Stimulated activated naive B cell treated with anti-CD40 and anti-IgM and Interleukin-4, amounts not matched to agents 10 μg/mL and 1 μg/mL and 100 μg/mL, for 72 hours (primary cell): ENCODE measurements around the gene KCNK13.
"Not testable (repeated sequence)": the region's sequence is repeated elsewhere in the genome, so short reads cannot be mapped to it uniquely, and the experiment has no call there.

Source experiments
- ATAC-seq, 2 donors: fragments of 150-1000 bp; cut with Tn5 transposase; replicated peaks; 2 replicates each; pipeline ENCODE4 v1.10.0; 2021; ENCODE audit warnings: moderate library complexity in 1 of 2
- DNase-seq: peaks from one replicate; pipeline ENCODE4 v3.0.0; 2021
- H3K27ac Mint-ChIP-seq: one replicate; pipeline ENCODE4 v1.8.0; 2022; ENCODE audit warnings: mild to moderate bottlenecking, mixed read lengths
- H3K27me3 Mint-ChIP-seq, 2 donors: one replicate each; pipeline ENCODE4 v1.8.0; 2022; ENCODE audit warnings: mixed read lengths in 2 of 2
- H3K36me3 Mint-ChIP-seq, 2 donors: one replicate each; pipeline ENCODE4 v1.8.0; 2022; ENCODE audit warnings: mixed read lengths in 2 of 2, mild to moderate bottlenecking in 1 of 2
- H3K4me1 Mint-ChIP-seq, 2 donors: one replicate each; pipeline ENCODE4 v1.8.0; 2022; ENCODE audit warnings: mixed read lengths in 2 of 2, mild to moderate bottlenecking in 1 of 2
- H3K4me3 Mint-ChIP-seq, 2 donors: one replicate each; pipeline ENCODE4 v1.8.0; 2022; ENCODE audit warnings: mild to moderate bottlenecking in 2 of 2, mixed read lengths in 2 of 2, moderate library complexity in 1 of 2
- H3K9me3 Mint-ChIP-seq, 2 donors: one replicate each; pipeline ENCODE4 v1.8.0; 2022; ENCODE audit warnings: mixed read lengths in 2 of 2, mild to moderate bottlenecking in 1 of 2

Gene KCNK13

DNA sequence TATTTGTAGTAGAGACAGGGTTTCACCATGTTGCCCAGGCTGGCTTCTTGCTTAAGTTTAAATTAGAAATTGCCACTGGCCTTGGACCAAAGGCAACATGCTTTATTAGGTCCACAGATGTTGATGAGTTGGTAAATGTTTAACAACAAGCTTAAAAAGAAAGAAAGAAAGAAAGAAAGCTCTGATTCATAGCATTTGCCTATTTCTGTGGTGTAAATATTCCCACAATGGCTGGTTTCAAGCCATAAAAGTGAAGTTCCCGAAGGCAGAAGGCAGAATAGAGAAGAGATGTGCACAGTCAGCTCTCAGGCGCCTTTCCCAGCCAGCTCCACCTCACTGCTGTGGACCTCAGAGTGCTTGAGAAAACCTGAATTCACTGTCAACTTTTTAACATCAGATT, 26.4 kb downstream of the KCNK13 start:
- no peaks in the 10 kb centered on the region for H3K36me3 Mint-ChIP-seq
- ATAC-seq (no peak), DNase-seq (no peak)
- no peak overlapping the region for H3K27ac Mint-ChIP-seq
- H3K9me3 Mint-ChIP-seq, result peaks cover 0 to 7% of the 10 kb centered on the region in 2 donors
- H3K27me3 Mint-ChIP-seq, result peaks cover 24 to 33% of the 10 kb centered on the region in 2 donors
- H3K4me3 Mint-ChIP-seq, result no peak overlapping the region
- H3K4me1 Mint-ChIP-seq, result no peaks in the 10 kb centered on the region

DNA sequence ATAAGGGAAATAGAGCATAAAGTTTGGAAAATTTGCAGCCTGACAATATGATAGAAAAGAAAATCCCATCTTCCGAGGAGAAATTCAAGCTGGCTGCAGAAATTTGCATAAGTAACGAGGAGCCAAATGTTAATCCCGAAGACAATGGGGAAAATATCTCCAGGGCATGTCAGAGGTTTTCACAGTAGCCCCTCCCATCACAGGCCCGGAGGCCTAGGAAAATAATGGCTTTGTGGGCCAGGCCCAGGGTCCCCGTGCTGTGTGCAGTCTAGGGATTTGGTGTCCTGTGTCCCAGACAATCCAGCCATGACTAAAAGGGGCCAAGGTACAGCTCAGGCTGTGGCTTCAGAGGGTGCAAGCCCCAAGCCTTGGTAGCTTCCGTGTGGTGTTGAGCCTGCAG, 27.7 kb downstream of the KCNK13 start:
- H3K4me3 Mint-ChIP-seq, H3K27ac Mint-ChIP-seq, ATAC-seq: not testable (repeated sequence)

GRCh38 chr14:90091393-90091792, 29.6 kb downstream of the KCNK13 start:
- H3K27me3 Mint-ChIP-seq, result peaks cover 24 to 33% of the 10 kb centered on the region in 2 donors
- H3K36me3 Mint-ChIP-seq, result no peaks in the 10 kb centered on the region
- H3K4me1 Mint-ChIP-seq, result no peaks in the 10 kb centered on the region
- H3K4me3 Mint-ChIP-seq, result no peak overlapping the region
- no peak for ATAC-seq
- H3K9me3 Mint-ChIP-seq, result peaks cover 0 to 7% of the 10 kb centered on the region in 2 donors
- no peak overlapping the region for H3K27ac Mint-ChIP-seq
- no peak for DNase-seq

More for the DNA sequence above, 27.7 kb downstream of the KCNK13 start:
- not testable (repeated sequence) for H3K9me3 Mint-ChIP-seq, H3K36me3 Mint-ChIP-seq, H3K4me1 Mint-ChIP-seq, DNase-seq
- peaks cover 24 to 38% of the 10 kb centered on the region in 2 donors for H3K27me3 Mint-ChIP-seq

DNA sequence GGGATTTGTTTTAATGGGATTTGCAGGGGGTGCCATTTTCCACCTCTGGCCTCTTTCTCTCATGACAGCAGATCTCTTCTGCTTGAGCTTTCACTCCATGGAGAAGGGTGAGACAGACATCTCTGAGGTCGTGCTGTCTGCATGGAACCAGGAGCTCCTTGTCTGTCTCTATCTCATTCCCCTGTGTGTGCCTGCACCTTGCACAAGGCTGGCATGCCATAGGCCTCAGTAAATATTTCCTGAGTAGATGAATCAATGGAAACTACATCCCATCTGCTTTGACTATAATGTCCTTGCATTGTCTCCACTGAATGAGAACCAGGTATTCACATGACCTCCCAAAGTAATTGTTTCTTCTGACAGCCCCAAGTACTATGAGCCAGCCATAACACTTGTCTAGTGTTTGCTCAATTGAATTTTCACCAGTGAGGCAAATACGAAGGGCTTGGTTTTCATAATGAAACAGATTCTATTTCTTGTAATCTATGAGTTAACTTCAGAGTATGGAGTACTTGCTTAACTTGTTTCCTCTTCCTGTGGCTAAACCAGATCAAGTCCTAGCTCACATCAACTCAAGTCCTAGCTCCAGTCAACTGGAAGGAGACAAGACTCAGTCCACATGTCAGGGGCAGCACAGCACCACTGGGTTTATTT, 32.3 kb downstream of the KCNK13 start:
- Mint-ChIP-seq H3K27me3 (peaks cover 19 to 21% of the 10 kb centered on the region in 2 donors), H3K4me1 (no peaks in the 10 kb centered on the region), H3K27ac (no peak overlapping the region), H3K36me3 (no peaks in the 10 kb centered on the region), H3K9me3 (peaks cover 0 to 7% of the 10 kb centered on the region in 2 donors), H3K4me3 (no peak overlapping the region)
- ATAC-seq (no peak), DNase-seq (no peak)

GRCh38 chr14:90095096-90095495, 33.3 kb downstream of the KCNK13 start:
- Mint-ChIP-seq H3K27me3 (peaks cover 15 to 16% of the 10 kb centered on the region in 2 donors), H3K27ac (no peak overlapping the region), H3K4me1 (no peaks in the 10 kb centered on the region), H3K36me3 (no peaks in the 10 kb centered on the region), H3K4me3 (no peak overlapping the region), H3K9me3 (peaks cover 0 to 6% of the 10 kb centered on the region in 2 donors)
- DNase-seq (no peak), ATAC-seq (no peak)

- Mint-ChIP-seq H3K27me3 (peaks cover 6 to 12% of the 10 kb centered on the region in 2 donors), H3K4me1 (no peaks in the 10 kb centered on the region), H3K36me3 (no peaks in the 10 kb centered on the region), H3K4me3 (no peak overlapping the region), H3K9me3 (peaks cover 0 to under 1% of the 10 kb centered on the region in 2 donors), H3K27ac (no peak overlapping the region)
- ATAC-seq, result no peak
- no peak for DNase-seq
Measured at GRCh38 chr14:90096566-90096965, 34.8 kb downstream of the KCNK13 start.

- H3K27ac Mint-ChIP-seq, result no peak overlapping the region
- DNase-seq (no peak), ATAC-seq (no peak)
- peaks cover 0 to 6% of the 10 kb centered on the region in 2 donors for H3K27me3 Mint-ChIP-seq
- no peak overlapping the region for H3K4me3 Mint-ChIP-seq
- H3K4me1 Mint-ChIP-seq, result no peaks in the 10 kb centered on the region
- no peaks in the 10 kb centered on the region for H3K36me3 Mint-ChIP-seq
- peaks cover 0 to 3% of the 10 kb centered on the region in 2 donors for H3K9me3 Mint-ChIP-seq
Measured at GRCh38 chr14:90103808-90104207, 42.0 kb downstream of the KCNK13 start.

GRCh38 chr14:90105756-90106155, 44.0 kb downstream of the KCNK13 start:
- no peak overlapping the region for H3K27ac Mint-ChIP-seq
- H3K27me3 Mint-ChIP-seq, result peaks cover 6 to 11% of the 10 kb centered on the region in 2 donors
- no peak for DNase-seq
- no peaks in the 10 kb centered on the region for H3K36me3 Mint-ChIP-seq
- H3K4me1 Mint-ChIP-seq, result no peaks in the 10 kb centered on the region
- peaks cover 0 to 3% of the 10 kb centered on the region in 2 donors for H3K9me3 Mint-ChIP-seq
- no peak for ATAC-seq
- H3K4me3 Mint-ChIP-seq, result no peak overlapping the region

- Mint-ChIP-seq H3K27ac (no peak overlapping the region), H3K27me3 (peaks cover 11 to 12% of the 10 kb centered on the region in 2 donors), H3K4me3 (no peak overlapping the region), H3K9me3 (peaks cover 0 to 2% of the 10 kb centered on the region in 2 donors), H3K36me3 (no peaks in the 10 kb centered on the region), H3K4me1 (no peaks in the 10 kb centered on the region)
- ATAC-seq (no peak), DNase-seq (no peak)
Measured at GRCh38 chr14:90107789-90108188, 46.0 kb downstream of the KCNK13 start.

GRCh38 chr14:90109858-90110257, 48.1 kb downstream of the KCNK13 start:
- no peak for DNase-seq
- Mint-ChIP-seq H3K36me3 (no peaks in the 10 kb centered on the region), H3K4me3 (no peak overlapping the region), H3K9me3 (no peaks in the 10 kb centered on the region), H3K27me3 (peaks cover 12 to 14% of the 10 kb centered on the region in 2 donors), H3K27ac (no peak overlapping the region), H3K4me1 (no peaks in the 10 kb centered on the region)
- ATAC-seq, result peak; percentile 34 to 46

GRCh38 chr14:90111895-90112534, 50.2 kb downstream of the KCNK13 start:
- Mint-ChIP-seq H3K27me3 (peaks cover 12 to 20% of the 10 kb centered on the region in 2 donors), H3K27ac (no peak overlapping the region), H3K4me3 (no peak overlapping the region), H3K9me3 (no peaks in the 10 kb centered on the region), H3K4me1 (no peaks in the 10 kb centered on the region), H3K36me3 (no peaks in the 10 kb centered on the region)
- no peak for DNase-seq
- no peak for ATAC-seq

- no peak for ATAC-seq
- H3K4me1 Mint-ChIP-seq, result no peaks in the 10 kb centered on the region
- DNase-seq, result no peak
- H3K36me3 Mint-ChIP-seq, result no peaks in the 10 kb centered on the region
- no peak overlapping the region for H3K27ac Mint-ChIP-seq
- H3K4me3 Mint-ChIP-seq, result no peak overlapping the region
- H3K27me3 Mint-ChIP-seq, result peaks cover 12 to 26% of the 10 kb centered on the region in 2 donors
- no peaks in the 10 kb centered on the region for H3K9me3 Mint-ChIP-seq
Measured at GRCh38 chr14:90114554-90114953, 52.8 kb downstream of the KCNK13 start.

DNA sequence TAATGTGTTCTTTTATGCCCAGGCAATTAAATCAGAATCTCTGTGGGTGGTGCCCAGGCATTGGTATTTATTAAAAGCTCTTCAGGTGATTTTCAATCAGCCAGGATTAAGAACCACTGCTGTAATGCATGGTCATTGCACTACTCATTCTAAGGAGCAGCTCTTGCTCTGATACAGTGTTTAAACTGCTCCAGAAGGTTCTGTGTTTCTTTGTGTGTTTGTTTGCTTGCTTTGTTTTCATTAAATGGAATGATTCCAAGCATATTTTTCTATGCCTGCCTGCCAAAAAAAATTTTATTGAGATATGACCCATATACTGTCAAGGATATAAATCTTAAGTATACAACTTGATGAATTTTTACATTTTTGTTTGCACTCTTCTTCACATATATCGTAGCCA, 54.0 kb downstream of the KCNK13 start:
- no peak for ATAC-seq
- H3K27me3 Mint-ChIP-seq, result peaks cover 6 to 20% of the 10 kb centered on the region in 2 donors
- no peak for DNase-seq
- H3K4me3 Mint-ChIP-seq, result no peak overlapping the region
- no peaks in the 10 kb centered on the region for H3K36me3 Mint-ChIP-seq
- peaks cover 1 to 4% of the 10 kb centered on the region in 2 donors for H3K9me3 Mint-ChIP-seq
- H3K4me1 Mint-ChIP-seq, result no peaks in the 10 kb centered on the region
- H3K27ac Mint-ChIP-seq, result no peak overlapping the region

GRCh38 chr14:90116444-90116843, 54.6 kb downstream of the KCNK13 start:
- H3K4me1 Mint-ChIP-seq, result no peaks in the 10 kb centered on the region
- H3K27ac Mint-ChIP-seq, result no peak overlapping the region
- H3K36me3 Mint-ChIP-seq, result no peaks in the 10 kb centered on the region
- no peak for ATAC-seq
- H3K27me3 Mint-ChIP-seq, result peaks cover 6 to 20% of the 10 kb centered on the region in 2 donors
- H3K4me3 Mint-ChIP-seq, result no peak overlapping the region
- peaks cover 1 to 4% of the 10 kb centered on the region in 2 donors for H3K9me3 Mint-ChIP-seq
- no peak for DNase-seq

GRCh38 chr14:90118027-90118426, 56.2 kb downstream of the KCNK13 start:
- Mint-ChIP-seq H3K4me1 (no peaks in the 10 kb centered on the region), H3K9me3 (peaks cover 1 to 4% of the 10 kb centered on the region in 2 donors), H3K36me3 (no peaks in the 10 kb centered on the region), H3K4me3 (no peak overlapping the region), H3K27me3 (peaks cover 0 to 20% of the 10 kb centered on the region in 2 donors), H3K27ac (no peak overlapping the region)
- ATAC-seq, result no peak
- DNase-seq, result no peak
